MCF 10A (cell line): ENCODE data around the gene MCC. TPM values are rescaled to one million over a fixed set of nuclear protein-coding genes. Genes with fewer than 3 reads are reported as not detected.

Source experiments
- BruUV-seq: library from RNA; stranded (reverse); fragments of 400-500 nt; replicated peaks from 2 replicates; lab custom pipeline; 2021; lab: Mats Ljungman, UMichigan
- CTCF ChIA-PET: fragments of 300-600 bp; sonication (Branson Sonifier 250); formaldehyde crosslinking; extraction: SDS; loops from one replicate; lab custom pipeline; 2021; ENCODE audit warnings: antibody characterized with exemption, inconsistent platforms; lab: Yijun Ruan, JAX
- POLR2A ChIA-PET: fragments of 300-600, 350-650 bp; sonication (Branson Sonifier 250); formaldehyde crosslinking; extraction: SDS; loops from one replicate; lab custom pipeline; 2020; ENCODE audit warnings: antibody characterized with exemption, inconsistent platforms; lab: Yijun Ruan, JAX
- DNase-seq: peaks from one replicate; pipeline ENCODE4 v3.0.0-alpha.2; 2018; ENCODE audit not compliant: unreplicated experiment
- H3K27ac Mint-ChIP-seq: one replicate; pipeline ENCODE4 v1.8.0; 2022; ENCODE audit warnings: mild to moderate bottlenecking, low read depth, mixed read lengths; ENCODE audit not compliant: unreplicated experiment
- H3K27me3 Mint-ChIP-seq: one replicate; pipeline ENCODE4 v1.8.0; 2022; ENCODE audit warnings: mixed read lengths; ENCODE audit not compliant: insufficient read depth, unreplicated experiment
- H3K36me3 Mint-ChIP-seq: one replicate; pipeline ENCODE4 v1.8.0; 2022; ENCODE audit warnings: mild to moderate bottlenecking, moderate library complexity, mixed read lengths; ENCODE audit not compliant: insufficient read depth, unreplicated experiment
- H3K4me1 Mint-ChIP-seq: one replicate; pipeline ENCODE4 v1.8.0; 2022; ENCODE audit warnings: mixed read lengths; ENCODE audit not compliant: insufficient read depth, unreplicated experiment
- H3K4me3 Mint-ChIP-seq: one replicate; pipeline ENCODE4 v1.8.0; 2022; ENCODE audit warnings: mild to moderate bottlenecking, moderate library complexity, mixed read lengths; ENCODE audit not compliant: unreplicated experiment
- H3K9me3 Mint-ChIP-seq: one replicate; pipeline ENCODE4 v1.8.0; 2022; ENCODE audit warnings: mixed read lengths; ENCODE audit not compliant: unreplicated experiment
- CTCF ChIP-seq: fragments of 200-600 bp; IDR thresholded peaks from one replicate; pipeline ENCODE4 v1.8.0; 2022; ENCODE audit warnings: antibody characterized with exemption, mild to moderate bottlenecking; ENCODE audit not compliant: unreplicated experiment
- intact Hi-C: fragments of 100-400 bp; cut with micrococcal nuclease; formaldehyde crosslinking; loops from 2 replicates; pipeline ENCODE4 v1.14.1; 2022
- total RNA-seq: library from RNA; stranded (reverse); gene quantifications from 2 replicates; pipeline ENCODE4 v1.2.3, GENCODE V29; 2022

The MCC gene
- total RNA-seq, 1 experiment from 2014 or later: 25.3 TPM

- no peak for DNase-seq
- BruUV-seq: no TSS peak
- POLR2A ChIA-PET: interaction anchor here (1.4 kb wide), 1 partner anchor 26 kb away, joined by 3 read pairs; no protein-coding TSS in a partner anchor
- Mint-ChIP-seq H3K9me3 (no peaks in the 10 kb centered on the region), H3K27ac (no peak overlapping the region), H3K4me3 (no peak overlapping the region), H3K36me3 (peaks cover 38% of the 10 kb centered on the region), H3K27me3 (no peaks in the 10 kb centered on the region), H3K4me1 (peaks cover 13% of the 10 kb centered on the region)
- no peak for TF ChIP-seq CTCF
- CTCF ChIA-PET: interaction anchor here (1.1 to 1.5 kb wide), 2 partner anchors 27 to 102 kb away, joined by 3 to 5 read pairs; no protein-coding TSS in a partner anchor
- intact Hi-C loops: no loop called here
These were observed 295.7 kb downstream of the MCC start for GRCh38 chr5:113192541-113192940.

GRCh38 chr5:113190347-113190746, 297.9 kb downstream of the MCC start:
- Mint-ChIP-seq H3K4me3 (no peak overlapping the region), H3K27me3 (no peaks in the 10 kb centered on the region), H3K36me3 (peaks cover 42% of the 10 kb centered on the region), H3K27ac (no peak overlapping the region), H3K4me1 (peaks cover 13% of the 10 kb centered on the region), H3K9me3 (no peaks in the 10 kb centered on the region)
- intact Hi-C loops: no loop called here
- DNase-seq: no peak
- BruUV-seq: no TSS peak
- no peak for TF ChIP-seq CTCF
- CTCF ChIA-PET: interaction anchor here (1.2 to 1.6 kb wide), 2 partner anchors 13 to 19 kb away, joined by 5 to 7 read pairs; no protein-coding TSS in a partner anchor
- POLR2A ChIA-PET: interaction anchor here (0.8 kb wide), 1 partner anchor 101 kb away, joined by 3 read pairs; no protein-coding TSS in a partner anchor

- POLR2A ChIA-PET: interaction anchor here (1.1 kb wide), 1 partner anchor 13 kb away, joined by 3 read pairs; no protein-coding TSS in a partner anchor
- Mint-ChIP-seq H3K36me3 (peaks cover 35% of the 10 kb centered on the region), H3K4me3 (no peak overlapping the region), H3K4me1 (peaks cover 13% of the 10 kb centered on the region), H3K27ac (no peak overlapping the region), H3K9me3 (no peaks in the 10 kb centered on the region), H3K27me3 (no peaks in the 10 kb centered on the region)
- no peak for TF ChIP-seq CTCF
- CTCF ChIA-PET: interaction anchor here (1.6 kb wide), 1 partner anchor 12 kb away, joined by 5 read pairs; no protein-coding TSS in a partner anchor
- no TSS peak for BruUV-seq
- DNase-seq: no peak
- intact Hi-C loops: no loop called here
These were observed 299.0 kb downstream of the MCC start for GRCh38 chr5:113189291-113189690.

- POLR2A ChIA-PET: interaction anchor here (0.6 to 1.1 kb wide), 2 partner anchors 12 to 133 kb away, joined by 3 read pairs; no protein-coding TSS in a partner anchor
- H3K9me3 Mint-ChIP-seq: no peaks in the 10 kb centered on the region
- TF ChIP-seq CTCF: no peak
- no peaks in the 10 kb centered on the region for H3K27me3 Mint-ChIP-seq
- CTCF ChIA-PET: interaction anchor here (1.0 kb wide), 1 partner anchor 12 kb away, joined by 7 read pairs; no protein-coding TSS in a partner anchor
- intact Hi-C loops: no loop called here
- H3K4me3 Mint-ChIP-seq: no peak overlapping the region
- no peak for DNase-seq
- peaks cover 13% of the 10 kb centered on the region for H3K4me1 Mint-ChIP-seq
- no peak overlapping the region for H3K27ac Mint-ChIP-seq
- peaks cover 34% of the 10 kb centered on the region for H3K36me3 Mint-ChIP-seq
- BruUV-seq: no TSS peak
These were observed 299.8 kb downstream of the MCC start for GRCh38 chr5:113188436-113188835.
